PC-3 (cell line): ENCODE results near the gene DHX35. TPM values are rescaled to one million over a fixed set of nuclear protein-coding genes. Genes with fewer than 3 reads are reported as not detected.

ENCODE experiments used
- ATAC-seq: fragments of 200-7000 bp; cut with Tn5 transposase; 2 replicates; pipeline ENCODE4 v1.9.1; 2020; ENCODE audit warnings: mild to moderate bottlenecking, moderate library complexity
- BruUV-seq: library from RNA; stranded (reverse); fragments of 400-500 nt; replicated peaks from 2 replicates; lab custom pipeline; 2021; lab: Mats Ljungman, UMichigan
- CTCF ChIA-PET: fragments of 300-600 bp; sonication (Branson Sonifier 250); formaldehyde crosslinking; loops from one replicate; lab custom pipeline; 2022; ENCODE audit warnings: antibody characterized with exemption; lab: Charles Lee
- POLR2A ChIA-PET: fragments of 300-600 bp; sonication (Branson Sonifier 250); formaldehyde crosslinking; loops from one replicate; lab custom pipeline; 2022; ENCODE audit warnings: antibody characterized with exemption; ENCODE audit not compliant: unreplicated experiment; lab: Charles Lee
- DNase-seq: peaks from one replicate; pipeline ENCODE4 v3.0.0-alpha.2; 2015
- H2AFZ ChIP-seq: fragments of 300-600 bp; sonication (generic); 2 replicates; pipeline ENCODE4 v1.6.0; 2016; ENCODE audit warnings: antibody characterized with exemption, low read length
- H3F3A ChIP-seq: fragments of 300-600 bp; sonication (generic); one replicate; pipeline ENCODE4 v1.6.0; 2017; ENCODE audit warnings: antibody characterized with exemption, low read length, control low read depth, mild to moderate bottlenecking; ENCODE audit not compliant: unreplicated experiment
- H3K27ac ChIP-seq: fragments of 300-600 bp; sonication (generic); 2 replicates; pipeline ENCODE4 v1.5.1; 2016; ENCODE audit warnings: mild to moderate bottlenecking, low read length
- H3K27me3 ChIP-seq: fragments of 300-600 bp; sonication (generic); 2 replicates; pipeline ENCODE4 v1.6.1; 2016; ENCODE audit warnings: low read length, mixed read lengths
- H3K36me3 ChIP-seq: fragments of 300-600 bp; sonication (generic); 2 replicates; pipeline ENCODE4 v1.6.1; 2016; ENCODE audit warnings: low read depth, mixed run types, low read length, mixed read lengths
- H3K4me1 ChIP-seq: fragments of 300-600 bp; sonication (generic); 2 replicates; pipeline ENCODE4 v1.5.1; 2016; ENCODE audit warnings: low read length; ENCODE audit not compliant: insufficient read depth
- H3K4me2 ChIP-seq: fragments of 300-600 bp; sonication (generic); 2 replicates; pipeline ENCODE4 v1.6.0; 2016; ENCODE audit warnings: low read length
- H3K4me3 ChIP-seq: fragments of 300-600 bp; sonication (generic); 2 replicates; pipeline ENCODE4 v1.5.1; 2016; ENCODE audit warnings: mild to moderate bottlenecking, low read length, mixed read lengths
- H3K79me2 ChIP-seq: fragments of 300-600 bp; sonication (generic); 2 replicates; pipeline ENCODE4 v1.6.1; 2017; ENCODE audit warnings: low read length, mixed read lengths
- H3K9ac ChIP-seq: fragments of 300-600 bp; sonication (generic); 2 replicates; pipeline ENCODE4 v1.6.0; 2016; ENCODE audit warnings: mild to moderate bottlenecking, low read length
- H3K9me2 ChIP-seq: fragments of 300-600 bp; sonication (generic); replicated peaks from 2 replicates; pipeline ENCODE4 v1.6.1; 2016; ENCODE audit warnings: mixed run types, low read length, mixed read lengths
- H3K9me3 ChIP-seq: fragments of 300-600 bp; sonication (generic); 2 replicates; pipeline ENCODE4 v1.6.1; 2016; ENCODE audit warnings: low read length, mixed read lengths
- H4K20me1 ChIP-seq: fragments of 300-600 bp; sonication (generic); 2 replicates; pipeline ENCODE4 v1.6.1; 2016; ENCODE audit warnings: low read length, mixed read lengths
- CTCF ChIP-seq: fragments of 300-600 bp; sonication (generic); conservative IDR thresholded peaks from 2 replicates; pipeline ENCODE4 v1.5.1; 2017; ENCODE audit warnings: antibody characterized with exemption, low read depth, mild to moderate bottlenecking, low read length
- EZH2 ChIP-seq: fragments of 300-600 bp; sonication (generic); IDR thresholded peaks from one replicate; pipeline ENCODE4 v1.6.1; 2017; ENCODE audit warnings: antibody characterized with exemption, mild to moderate bottlenecking, low read length; ENCODE audit not compliant: unreplicated experiment
- EZH2phosphoT487 ChIP-seq: fragments of 300-600 bp; sonication (generic); IDR thresholded peaks from 2 replicates; pipeline ENCODE4 v1.6.1; 2018; ENCODE audit warnings: mild to moderate bottlenecking, antibody characterized with exemption, low read length, borderline replicate concordance
- intact Hi-C: fragments of 100-400 bp; cut with micrococcal nuclease; formaldehyde crosslinking; loops from 2 replicates; pipeline ENCODE4 v1.9.0; 2023
- total RNA-seq: library from RNA; depleted of rRNA; stranded (reverse); fragments of >200 nt; gene quantifications from 2 replicates; pipeline ENCODE4 v1.2.3, GENCODE V29; 2014

DHX35 gene
- total RNA-seq, 1 experiment from 2014 or later: 12.0 TPM

DNA sequence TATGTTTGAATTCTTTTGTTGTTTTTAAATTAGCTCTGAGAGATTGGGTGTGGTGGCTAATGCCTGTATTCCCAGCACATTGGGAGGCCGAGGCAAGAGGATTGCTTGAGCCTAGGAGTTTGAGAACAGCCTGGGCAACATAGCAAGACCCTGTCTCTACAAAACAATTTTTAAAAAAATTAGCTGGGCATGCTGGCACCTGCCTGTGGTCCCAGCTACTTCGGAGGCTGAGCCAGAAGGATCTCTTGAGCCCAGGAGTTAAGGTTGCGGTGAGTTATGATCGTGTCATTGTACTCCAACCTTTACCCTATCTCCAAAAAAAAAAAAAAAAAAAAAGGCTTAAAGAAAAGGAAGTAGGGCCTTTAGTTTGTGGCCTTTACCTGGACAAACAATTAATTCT, 22.9 kb downstream of the DHX35 start:
- H3K4me2 ChIP-seq: peak overlapping the region; percentile 46
- POLR2A ChIA-PET: no interaction called here
- TF ChIP-seq CTCF (no peak), EZH2phosphoT487 (no peak), EZH2 (no peak)
- no peak overlapping the region for H3K4me3 ChIP-seq
- CTCF ChIA-PET: interaction anchor here (0.6 kb wide), 1 partner anchor 1706 kb away, joined by 5 read pairs; no protein-coding TSS in a partner anchor
- no peak for ATAC-seq
- peaks cover 32% of the 10 kb centered on the region for H3K4me1 ChIP-seq
- H2AFZ ChIP-seq: no peak overlapping the region
- 0 out of 2 replicates have a peak, but pooled peaks cover 3% of the 10 kb centered on the region for H3K79me2 ChIP-seq
- intact Hi-C loops: no loop called here
- peak; percentile 21 for DNase-seq
- peaks cover 3% of the 10 kb centered on the region for H3K36me3 ChIP-seq
- H3F3A ChIP-seq: no peaks in the 10 kb centered on the region
- H3K27ac ChIP-seq: peak overlapping the region; percentile 66
- no peaks in the 10 kb centered on the region for H4K20me1 ChIP-seq
- H3K9ac ChIP-seq: no peak overlapping the region; the same call in 1 of the 2 replicates
- no TSS peak for BruUV-seq
- H3K9me2 ChIP-seq: no peaks in the 10 kb centered on the region
- no peaks in the 10 kb centered on the region for H3K9me3 ChIP-seq
- H3K27me3 ChIP-seq: no peaks in the 10 kb centered on the region

- BruUV-seq: no TSS peak
- Histone ChIP-seq H4K20me1 (no peaks in the 10 kb centered on the region), H3K4me2 (peak overlapping the region; percentile 46), H3K9ac (no peak overlapping the region; the same call in 1 of the 2 replicates), H3K9me3 (no peaks in the 10 kb centered on the region), H3K4me3 (no peak overlapping the region), H3F3A (no peaks in the 10 kb centered on the region), H3K27ac (peak overlapping the region; percentile 66), H3K9me2 (no peaks in the 10 kb centered on the region), H3K79me2 (0 out of 2 replicates have a peak, but pooled peaks cover 3% of the 10 kb centered on the region), H3K27me3 (no peaks in the 10 kb centered on the region), H2AFZ (no peak overlapping the region), H3K36me3 (peaks cover 4% of the 10 kb centered on the region), H3K4me1 (peaks cover 32% of the 10 kb centered on the region)
- POLR2A ChIA-PET: interaction anchor here (0.7 kb wide), 1 partner anchor 1691 kb away, joined by 6 read pairs; no protein-coding TSS in a partner anchor
- CTCF ChIA-PET: interaction anchor here (0.6 kb wide), 1 partner anchor 1707 kb away, joined by 5 read pairs; no protein-coding TSS in a partner anchor
- DNase-seq: peak; percentile 42
- peak; percentile 17; the same call in 1 of the 2 replicates for ATAC-seq
- intact Hi-C loops: no loop called here
- TF ChIP-seq CTCF (no peak), EZH2 (no peak), EZH2phosphoT487 (no peak)
Measured at GRCh38 chr20:38985603-38986170, 23.5 kb downstream of the DHX35 start.

GRCh38 chr20:38986663-38987062, 24.5 kb downstream of the DHX35 start:
- CTCF ChIA-PET: no interaction called here
- ATAC-seq: no peak
- Histone ChIP-seq H3K27me3 (no peaks in the 10 kb centered on the region), H3K36me3 (peaks cover 6% of the 10 kb centered on the region), H4K20me1 (no peaks in the 10 kb centered on the region), H3K9me2 (no peaks in the 10 kb centered on the region), H3K9me3 (no peaks in the 10 kb centered on the region), H3K4me3 (no peak overlapping the region), H3K9ac (no peak overlapping the region), H2AFZ (no peak overlapping the region), H3K27ac (no peak overlapping the region), H3K4me1 (peaks cover 26% of the 10 kb centered on the region), H3F3A (no peaks in the 10 kb centered on the region), H3K79me2 (0 out of 2 replicates have a peak, but pooled peaks cover 3% of the 10 kb centered on the region), H3K4me2 (no peak overlapping the region)
- no TSS peak for BruUV-seq
- intact Hi-C loops: no loop called here
- POLR2A ChIA-PET: no interaction called here
- TF ChIP-seq EZH2phosphoT487 (no peak), CTCF (no peak), EZH2 (no peak)
- no peak for DNase-seq
